Measurements from ENCODE around the gene PHKB.

The PHKB gene

GRCh38 chr16:47562366-47562765, 101.2 kb downstream of the PHKB start:
- CTCF ChIA-PET = no interaction called here
- no peak for TF ChIP-seq CTCF (IDR thresholded peaks at IDR 0.05; ENCODE audit: insufficient read depth, low read length, missing control alignments)
- POLR2A ChIA-PET = no interaction called here
- no peak overlapping the region for H3K4me3 ChIP-seq (ENCODE audit: low read depth, low read length)
- no peak for DNase-seq (ENCODE audit: low read depth, low spot score)

- CTCF ChIA-PET = no interaction called here
- no peak for DNase-seq (ENCODE audit: low read depth, low spot score)
- no peak overlapping the region for H3K4me3 ChIP-seq (ENCODE audit: low read depth, low read length)
- TF ChIP-seq CTCF (IDR thresholded peaks at IDR 0.05; ENCODE audit: insufficient read depth, low read length, missing control alignments) = no peak
- POLR2A ChIA-PET = no interaction called here
These were observed 104.3 kb downstream of the PHKB start for GRCh38 chr16:47565454-47565853.

- DNase-seq (ENCODE audit: low read depth, low spot score) = no peak
- CTCF ChIA-PET = no interaction called here
- POLR2A ChIA-PET = no interaction called here
- TF ChIP-seq CTCF (IDR thresholded peaks at IDR 0.05; ENCODE audit: insufficient read depth, low read length, missing control alignments) = no peak
- no peak overlapping the region for H3K4me3 ChIP-seq (ENCODE audit: low read depth, low read length)
These were observed 106.2 kb downstream of the PHKB start for GRCh38 chr16:47567321-47567720.

- ChIA-PET POLR2A (no interaction called here), CTCF (no interaction called here)
- DNase-seq (ENCODE audit: low read depth, low spot score) = no peak
- TF ChIP-seq CTCF (IDR thresholded peaks at IDR 0.05; ENCODE audit: insufficient read depth, low read length, missing control alignments) = no peak
- no peak overlapping the region for H3K4me3 ChIP-seq (ENCODE audit: low read depth, low read length)
These were observed 107.2 kb downstream of the PHKB start for GRCh38 chr16:47568351-47568750.

- CTCF ChIA-PET = no interaction called here
These were observed 109.9 kb downstream of the PHKB start for GRCh38 chr16:47571049-47571448.

GRCh38 chr16:47571711-47572110, 110.6 kb downstream of the PHKB start:
- ChIA-PET POLR2A (no interaction called here), CTCF (no interaction called here)
- DNase-seq (ENCODE audit: low read depth, low spot score) = no peak
- H3K4me3 ChIP-seq (ENCODE audit: low read depth, low read length) = no peak overlapping the region
- no peak for TF ChIP-seq CTCF (IDR thresholded peaks at IDR 0.05; ENCODE audit: insufficient read depth, low read length, missing control alignments)

More at GRCh38 chr16:47571049-47571448, 109.9 kb downstream of the PHKB start:
- H3K4me3 ChIP-seq (ENCODE audit: low read depth, low read length) = no peak overlapping the region
- no peak for DNase-seq (ENCODE audit: low read depth, low spot score)
- POLR2A ChIA-PET = no interaction called here
- no peak for TF ChIP-seq CTCF (IDR thresholded peaks at IDR 0.05; ENCODE audit: insufficient read depth, low read length, missing control alignments)

Data from AG04449 (cell line).